Fibroblast of lung (primary cell): ENCODE data around the gene MAP4K4. TPM values are rescaled to one million over a fixed set of nuclear protein-coding genes. Genes with fewer than 3 reads are reported as not detected.
"Not testable (repeated sequence)": the region's sequence is repeated elsewhere in the genome, so short reads cannot be mapped to it uniquely, and the experiment has no call there.

Source experiments
- DNase-seq, 2 donors: peaks; one replicate each; pipeline versions ENCODE4 v3.0.0 to v3.0.0-alpha.2; 2010; ENCODE audit warnings: low read depth in 2 of 2
- H2AFZ ChIP-seq: 2 replicates; pipeline ENCODE4 v1.5.1; 2012; ENCODE audit warnings: low read length, control low read depth, inconsistent platforms
- H3K27ac ChIP-seq: 2 replicates; pipeline ENCODE4 v1.5.1; 2011; ENCODE audit warnings: low read length, control low read depth; ENCODE audit not compliant: insufficient read depth
- H3K27me3 ChIP-seq: 2 replicates; pipeline ENCODE4 v1.5.1; 2011; ENCODE audit warnings: mild to moderate bottlenecking, low read length; ENCODE audit not compliant: control insufficient read depth, insufficient read depth
- H3K36me3 ChIP-seq: 2 replicates; pipeline ENCODE4 v1.5.1; 2011; ENCODE audit warnings: low read length; ENCODE audit not compliant: control insufficient read depth, insufficient read depth
- H3K4me1 ChIP-seq: 2 replicates; pipeline ENCODE4 v1.5.1; 2011; ENCODE audit warnings: low read length; ENCODE audit not compliant: control insufficient read depth, insufficient read depth; ENCODE audit errors: extremely low read depth
- H3K4me2 ChIP-seq: 2 replicates; pipeline ENCODE4 v1.5.1; 2011; ENCODE audit warnings: low read length, control low read depth; ENCODE audit not compliant: insufficient read depth; ENCODE audit errors: extremely low read depth
- H3K4me3 ChIP-seq, 4 experiments: fragments of 200-600 bp in 1 of 4; sonication (generic) in 1 of 4; replicated peaks in 1 of 4; 2 replicates each; pipeline ENCODE4 v1.5.1; 2011 to 2016; ENCODE audit warnings: low read length in 4 of 4, low read depth in 3 of 4, mild to moderate bottlenecking in 3 of 4, control low read depth in 2 of 4, inconsistent platforms in 1 of 4, mixed read lengths in 1 of 4; ENCODE audit not compliant: insufficient read depth in 1 of 4; ENCODE audit errors: control extremely low read depth in 1 of 4
- H3K79me2 ChIP-seq: 2 replicates; pipeline ENCODE4 v1.5.1; 2012; ENCODE audit warnings: mild to moderate bottlenecking, low read length, inconsistent platforms; ENCODE audit not compliant: control insufficient read depth, insufficient read depth
- H3K9ac ChIP-seq: 2 replicates; pipeline ENCODE4 v1.5.1; 2011; ENCODE audit warnings: mild to moderate bottlenecking, low read length, control low read depth; ENCODE audit not compliant: insufficient read depth
- H3K9me3 ChIP-seq: 2 replicates; pipeline ENCODE4 v1.5.1; 2012; ENCODE audit warnings: low read depth, low read length; ENCODE audit not compliant: control insufficient read depth, insufficient read depth
- H4K20me1 ChIP-seq: 2 replicates; pipeline ENCODE4 v1.5.1; 2011; ENCODE audit warnings: low read length; ENCODE audit not compliant: control insufficient read depth, insufficient read depth; ENCODE audit errors: extremely low read depth
- CTCF ChIP-seq, 2 donors: IDR thresholded peaks in 1 of 2; conservative IDR thresholded peaks in 1 of 2; 1 replicate in 1 of 2; 2 replicates in 1 of 2; pipeline ENCODE4 v1.5.1; 2011 to 2012; ENCODE audit warnings: low read length in 2 of 2, control low read depth in 1 of 2, inconsistent platforms in 1 of 2, low read depth in 1 of 2, mild to moderate bottlenecking in 1 of 2
- EZH2 ChIP-seq: IDR thresholded peaks from 2 replicates; pipeline ENCODE4 v1.5.1; 2012; ENCODE audit warnings: low read length, control low read depth, mild to moderate bottlenecking; ENCODE audit errors: missing control alignments
- polyA plus RNA-seq, 2 donors: library from polyadenylated mRNA; depleted of rRNA in 1 of 2; stranded (reverse) in 1 of 2; unstranded in 1 of 2; fragments of >200 nt; gene quantifications; 2 replicates each; pipeline ENCODE4 v1.2.1, GENCODE V29; 2011 to 2012; ENCODE audit warnings: missing spikeins in 1 of 2
- total RNA-seq: library from RNA; depleted of rRNA; stranded (reverse); fragments of >200 nt; gene quantifications from 2 replicates; pipeline ENCODE4 v1.2.1, GENCODE V29; 2014

MAP4K4 gene
- total and polyA plus RNA-seq, 2 donors (not counting 1 experiment from before 2014, with no cell fraction given), result 113 to 164 TPM

GRCh38 chr2:101930019-101930418 lies 232.5 kb downstream of the MAP4K4 start:
- Histone ChIP-seq H4K20me1 (no peaks in the 10 kb centered on the region), H3K9me3 (no peaks in the 10 kb centered on the region), H3K4me1 (no peaks in the 10 kb centered on the region), H2AFZ (no peak overlapping the region), H3K36me3 (no peaks in the 10 kb centered on the region), H3K9ac (no peak overlapping the region), H3K4me3 (no peak overlapping the region), H3K27me3 (no peaks in the 10 kb centered on the region), H3K27ac (no peak overlapping the region), H3K79me2 (no peaks in the 10 kb centered on the region), H3K4me2 (no peak overlapping the region)
- TF ChIP-seq EZH2, result no peak
- no peak for TF ChIP-seq CTCF (conservative IDR thresholded peaks at IDR 0.05 in 1 of 2, IDR thresholded peaks at IDR 0.05 in 1 of 2; ENCODE audit: low read depth in 1 of 2, low read length in 2 of 2)
- no peak for DNase-seq

- Histone ChIP-seq H3K4me2 (no peak overlapping the region), H2AFZ (no peak overlapping the region), H4K20me1 (no peaks in the 10 kb centered on the region), H3K27ac (no peak overlapping the region), H3K9ac (no peak overlapping the region), H3K27me3 (no peaks in the 10 kb centered on the region), H3K4me1 (no peaks in the 10 kb centered on the region), H3K4me3 (no peak overlapping the region), H3K79me2 (no peaks in the 10 kb centered on the region), H3K36me3 (no peaks in the 10 kb centered on the region), H3K9me3 (no peaks in the 10 kb centered on the region)
- no peak for TF ChIP-seq CTCF (conservative IDR thresholded peaks at IDR 0.05 in 1 of 2, IDR thresholded peaks at IDR 0.05 in 1 of 2; ENCODE audit: low read depth in 1 of 2, low read length in 2 of 2)
- no peak for TF ChIP-seq EZH2
- no peak for DNase-seq
Measured at GRCh38 chr2:101930847-101931246, 233.3 kb downstream of the MAP4K4 start.

GRCh38 chr2:101931402-101931801 lies 233.9 kb downstream of the MAP4K4 start:
- H3K79me2 ChIP-seq, result no peaks in the 10 kb centered on the region
- no peaks in the 10 kb centered on the region for H4K20me1 ChIP-seq
- DNase-seq, result no peak
- no peak overlapping the region for H3K4me2 ChIP-seq
- H3K27ac ChIP-seq, result no peak overlapping the region
- H3K4me1 ChIP-seq, result no peaks in the 10 kb centered on the region
- H3K36me3 ChIP-seq, result no peaks in the 10 kb centered on the region
- H3K27me3 ChIP-seq, result no peaks in the 10 kb centered on the region
- H3K9me3 ChIP-seq, result no peaks in the 10 kb centered on the region
- no peak overlapping the region for H3K4me3 ChIP-seq
- H3K9ac ChIP-seq, result no peak overlapping the region
- no peak overlapping the region for H2AFZ ChIP-seq
- no peak for TF ChIP-seq CTCF (conservative IDR thresholded peaks at IDR 0.05 in 1 of 2, IDR thresholded peaks at IDR 0.05 in 1 of 2; ENCODE audit: low read depth in 1 of 2, low read length in 2 of 2)
- TF ChIP-seq EZH2, result no peak

- H3K27ac ChIP-seq, result not testable (repeated sequence)
- DNase-seq, result peak in 1 of 2 donors; percentile 28
Measured at GRCh38 chr2:101935764-101936163, 238.3 kb downstream of the MAP4K4 start.

More at GRCh38 chr2:101935764-101936163, 238.3 kb downstream of the MAP4K4 start:
- H3K36me3 ChIP-seq, H3K9me3 ChIP-seq, H3K27me3 ChIP-seq, H3K9ac ChIP-seq, H3K4me3 ChIP-seq, H3K4me1 ChIP-seq, H3K4me2 ChIP-seq, H2AFZ ChIP-seq, H4K20me1 ChIP-seq, H3K79me2 ChIP-seq: not testable (repeated sequence)
